NCI-H510A treated with DMSO at 0.1 percent for 48 hours (cell line): ENCODE data around the gene NOTUM.
A peak's percentile ranks its signal among the peaks of the same experiment; 100 is the strongest.
"Not testable (repeated sequence)": the region's sequence is repeated elsewhere in the genome, so short reads cannot be mapped to it uniquely, and the experiment has no call there.

Experiments
- DNase-seq: peaks from one replicate; lab custom pipeline; 2025; lab: John Stamatoyannopoulos, UW

Gene NOTUM

GRCh38 chr17:81923302-81924260, 37.4 kb downstream of the NOTUM start:
- DNase-seq = no peak

DNA sequence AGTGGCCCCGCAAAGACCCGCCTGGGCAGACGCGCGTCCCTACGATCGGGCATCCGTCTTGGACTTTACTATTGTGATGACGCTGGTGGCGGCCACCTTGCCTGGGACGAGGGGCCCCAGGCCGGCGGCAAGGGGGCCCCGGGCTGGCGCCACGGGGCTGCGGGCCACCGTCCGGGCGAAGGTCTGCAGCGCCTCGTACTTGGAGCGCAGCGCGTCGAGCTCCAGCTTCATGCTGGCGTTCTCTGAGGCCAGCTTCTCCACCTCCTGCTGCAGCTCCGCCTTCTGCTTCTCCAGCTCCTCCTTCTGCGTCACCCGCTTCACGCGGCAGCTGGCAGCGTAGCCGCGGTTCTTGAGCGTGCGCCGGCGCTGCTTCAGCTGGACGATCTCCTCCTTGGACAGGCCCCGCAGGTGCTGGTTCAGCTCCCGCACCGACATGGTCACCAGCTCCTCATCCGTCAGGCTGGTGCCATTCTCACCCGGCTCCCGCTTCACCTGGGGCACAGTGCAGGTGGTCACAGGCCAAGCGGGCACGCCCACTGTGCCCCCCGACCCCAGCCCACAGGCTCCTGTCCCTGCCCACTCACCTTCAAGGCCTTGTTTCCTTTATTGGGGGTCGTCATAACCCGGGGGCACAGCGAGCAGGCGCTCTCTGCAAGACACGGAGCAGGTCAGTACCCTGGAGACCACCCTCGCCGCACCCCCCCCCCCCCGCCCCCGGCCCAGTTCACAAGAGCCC, 38.3 kb downstream of the NOTUM start:
- DNase-seq = no peak

DNA sequence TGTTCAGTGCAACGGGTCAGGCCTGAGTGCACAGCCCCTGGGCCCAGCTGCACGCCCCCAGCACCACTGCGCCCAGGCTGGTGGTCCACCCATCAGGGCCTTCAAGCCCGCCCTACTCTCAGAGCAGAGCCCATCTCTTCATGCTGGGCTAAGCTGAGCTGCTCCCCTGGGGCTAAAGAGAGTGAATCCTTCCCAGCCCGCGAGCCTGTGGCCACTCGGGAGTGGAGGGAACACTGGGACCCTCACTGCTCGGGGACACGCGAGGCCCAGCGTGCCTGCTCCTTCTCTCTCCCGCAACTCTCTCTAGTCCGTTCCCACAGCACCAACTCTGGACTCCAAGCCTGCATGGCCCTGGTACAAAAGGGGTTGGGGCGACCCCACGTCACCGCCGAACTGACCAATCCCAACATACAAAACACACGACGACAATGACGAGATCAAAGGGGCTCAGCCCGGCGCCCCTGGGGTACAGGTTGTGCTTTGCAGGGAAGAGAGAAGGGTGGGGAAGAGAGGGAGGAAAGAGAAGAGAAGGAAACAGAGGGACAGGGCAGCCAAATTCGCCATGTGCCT, 38.9 kb downstream of the NOTUM start:
- DNase-seq = no peak

- no peak for DNase-seq
These were observed 39.5 kb downstream of the NOTUM start for GRCh38 chr17:81921537-81921862.

- no peak for DNase-seq
These were observed 40.1 kb downstream of the NOTUM start for GRCh38 chr17:81920612-81921536.

GRCh38 chr17:81918832-81919545, 42.0 kb downstream of the NOTUM start:
- no peak for DNase-seq

DNA sequence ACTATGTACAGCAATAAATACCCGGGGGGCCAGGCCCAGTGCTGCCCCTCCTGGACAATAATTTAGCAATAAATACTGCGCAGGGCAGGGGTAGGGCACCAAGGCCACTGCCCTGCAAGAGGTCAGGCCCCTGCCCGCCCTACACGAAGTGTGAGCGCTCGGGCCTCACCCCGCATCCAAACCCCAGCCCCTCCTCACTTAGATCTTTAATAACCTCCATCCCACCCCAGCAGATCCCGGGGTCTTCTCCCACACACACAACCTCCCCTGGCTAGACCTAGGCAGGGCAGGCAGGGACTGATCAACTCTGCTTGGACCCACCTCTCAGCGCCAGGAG, 42.7 kb downstream of the NOTUM start:
- not testable (repeated sequence) for DNase-seq

- peak; percentile 62 for DNase-seq
These were observed 43.2 kb downstream of the NOTUM start, which contains the start of gene SIRT7 for GRCh38 chr17:81917565-81918332. TSS of gene SIRT7 (minus strand) at chr17:81918176. CDS start at chr17:81918131, 45 bp downstream.

GRCh38 chr17:81916234-81917001, 44.6 kb downstream of the NOTUM start:
- DNase-seq = no peak

- DNase-seq = no peak
These were observed 45.7 kb downstream of the NOTUM start for GRCh38 chr17:81915331-81915730.

GRCh38 chr17:81914103-81914850, 46.7 kb downstream of the NOTUM start:
- DNase-seq = no peak

- DNase-seq = no peak
These were observed 47.4 kb downstream of the NOTUM start for GRCh38 chr17:81913394-81914102.

DNA sequence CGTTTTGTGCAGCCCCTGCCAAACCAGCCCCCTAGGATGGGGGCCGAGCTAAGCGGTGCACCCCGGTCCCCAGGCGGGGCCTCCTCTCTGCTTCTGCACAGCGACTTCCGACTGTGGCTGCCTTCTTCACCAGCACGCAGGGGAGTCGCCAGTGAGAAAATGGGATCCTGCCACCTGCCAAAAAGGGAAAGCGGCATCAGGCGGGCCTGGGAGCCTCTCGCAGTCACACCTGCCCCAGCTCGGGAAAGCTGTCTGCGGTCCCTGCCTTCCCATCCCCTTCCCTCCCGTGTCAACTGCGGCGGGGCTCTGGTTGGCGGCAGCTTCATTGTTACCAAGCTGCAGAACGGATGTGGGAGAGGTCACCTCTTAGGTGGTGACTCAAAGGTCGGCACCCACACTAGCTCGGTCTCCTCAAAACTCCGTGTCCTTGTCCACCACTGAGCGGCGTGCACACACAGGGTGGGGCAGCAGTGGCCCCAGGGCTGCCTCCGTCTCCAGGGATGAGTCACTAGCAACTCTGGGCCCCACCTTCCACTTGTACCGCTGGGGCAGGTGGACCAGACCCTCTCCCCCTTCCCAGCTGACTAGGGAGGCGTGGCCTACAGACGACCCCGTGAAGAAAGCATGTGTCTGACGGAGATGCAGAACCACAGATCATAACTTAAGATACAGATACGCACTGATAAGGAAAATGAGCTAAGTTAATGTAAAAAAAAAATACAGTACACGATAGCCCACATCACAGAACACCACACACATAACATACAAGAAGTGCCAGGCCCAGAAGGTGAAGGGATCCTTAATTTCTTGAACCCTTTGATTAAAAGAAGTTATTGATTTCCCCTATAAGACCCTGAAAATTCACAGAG, 48.3 kb downstream of the NOTUM start:
- DNase-seq = no peak

DNA sequence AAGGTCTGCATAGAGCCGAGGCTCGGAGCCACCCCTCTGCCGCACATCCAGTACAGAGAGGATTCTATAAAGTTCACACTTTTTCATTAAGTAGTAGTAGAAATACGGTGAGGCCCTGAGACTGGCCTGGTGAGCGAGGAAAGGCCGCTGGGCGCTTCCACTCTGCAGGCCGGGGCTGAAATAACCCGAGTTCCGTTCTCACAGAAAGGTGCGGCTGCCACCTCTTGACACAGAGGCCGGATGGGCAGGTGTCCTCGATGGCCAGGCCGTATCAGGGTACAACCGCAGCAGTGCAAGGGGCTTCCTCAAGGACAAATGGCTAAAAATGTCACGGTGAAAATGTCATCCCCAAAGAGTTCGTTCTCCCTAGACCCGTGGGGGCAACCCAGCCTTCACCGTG, 49.0 kb downstream of the NOTUM start:
- DNase-seq = no peak

GRCh38 chr17:81911277-81911961, 49.6 kb downstream of the NOTUM start, which contains the start of gene PCYT2:
TSS of gene PCYT2 (minus strand) at chr17:81911399. CDS start at chr17:81911355, 44 bp downstream.
- DNase-seq = peak; percentile 74

- no peak for DNase-seq
These were observed 50.1 kb downstream of the NOTUM start for GRCh38 chr17:81910840-81911276.
